Common myeloid progenitor, CD34-positive (primary cell): ENCODE results near the gene PRKACA.
"Not testable (repeated sequence)": the region's sequence is repeated elsewhere in the genome, so short reads cannot be mapped to it uniquely, and the experiment has no call there.

Source experiments
- CTCF ChIA-PET: fragments of 350-600 bp; sonication (Branson Sonifier 250); formaldehyde crosslinking; loops from one replicate; lab custom pipeline; 2021; ENCODE audit warnings: antibody characterized with exemption; lab: Charles Lee
- POLR2A ChIA-PET: fragments of 350-600 bp; sonication (Branson Sonifier 250); formaldehyde crosslinking; loops from one replicate; lab custom pipeline; 2021; ENCODE audit warnings: antibody characterized with exemption; lab: Charles Lee
- DNase-seq, 3 donors: peaks; one replicate each; pipeline versions ENCODE4 v3.0.0 to v3.0.0-alpha.2; 2013
- H3K27ac ChIP-seq, 2 experiments: 1 replicate in 1 of 2; 2 replicates in 1 of 2; pipeline ENCODE4 v1.7.0; 2013; ENCODE audit warnings: inconsistent platforms in 2 of 2, low read length in 2 of 2, mild to moderate bottlenecking in 2 of 2, low read depth in 1 of 2, moderate library complexity in 1 of 2; ENCODE audit not compliant: severe bottlenecking in 2 of 2, insufficient read depth in 1 of 2, poor library complexity in 1 of 2
- H3K27me3 ChIP-seq, 5 experiments: replicated peaks in 2 of 5; 1 replicate in 3 of 5; 2 replicates in 2 of 5; pipeline versions ENCODE4 v1.6.1 to v1.7.0; 2013; ENCODE audit warnings: low read length in 4 of 5, mild to moderate bottlenecking in 2 of 5, moderate library complexity in 2 of 5, inconsistent platforms in 1 of 5; ENCODE audit not compliant: insufficient read depth in 5 of 5, control insufficient read depth in 4 of 5
- H3K36me3 ChIP-seq, 4 experiments: 1 replicate in 2 of 4; 2 replicates in 2 of 4; pipeline versions ENCODE4 v1.6.1 to v1.7.0; 2013; ENCODE audit warnings: low read length in 3 of 4, control low read depth in 1 of 4, mild to moderate bottlenecking in 1 of 4; ENCODE audit not compliant: control insufficient read depth in 4 of 4, insufficient read depth in 4 of 4
- H3K4me1 ChIP-seq, 4 experiments: 1 replicate in 3 of 4; 2 replicates in 1 of 4; pipeline versions ENCODE4 v1.6.1 to v1.7.1; 2013; ENCODE audit warnings: low read length in 3 of 4, mild to moderate bottlenecking in 3 of 4, control low read depth in 1 of 4, inconsistent platforms in 1 of 4, moderate library complexity in 1 of 4; ENCODE audit not compliant: control insufficient read depth in 4 of 4, insufficient read depth in 4 of 4; ENCODE audit errors: control extremely low read depth in 1 of 4
- H3K4me3 ChIP-seq, 7 experiments: 1 replicate in 4 of 7; 2 replicates in 3 of 7; pipeline versions ENCODE4 v1.5.1 to v1.7.0; 2013; ENCODE audit warnings: mild to moderate bottlenecking in 7 of 7, low read length in 6 of 7, moderate library complexity in 6 of 7, inconsistent platforms in 2 of 7, low read depth in 2 of 7, control low read depth in 1 of 7; ENCODE audit not compliant: insufficient read depth in 4 of 7, control insufficient read depth in 1 of 7; ENCODE audit errors: extremely low read depth in 1 of 7
- H3K9me3 ChIP-seq, 5 experiments: 1 replicate in 4 of 5; 2 replicates in 1 of 5; pipeline versions ENCODE4 v1.6.1 to v1.7.1; 2013; ENCODE audit warnings: low read length in 4 of 5, mild to moderate bottlenecking in 2 of 5, inconsistent platforms in 1 of 5, low read depth in 1 of 5, moderate library complexity in 1 of 5; ENCODE audit not compliant: control insufficient read depth in 4 of 5, insufficient read depth in 2 of 5; ENCODE audit errors: control extremely low read depth in 1 of 5
- WGBS: methylation state at CpG from one replicate; pipeline ENCODE4 v1.1.5; 2013; ENCODE audit not compliant: insufficient coverage; 5-methylcytosine and 5-hydroxymethylcytosine counted together

The PRKACA gene

GRCh38 chr19:14053032-14053431 lies 64.5 kb downstream of the PRKACA start:
- no peaks in the 10 kb centered on the region for H3K9me3 ChIP-seq
- H3K4me1 ChIP-seq, result peaks cover 0 to 8% (median 5%) of the 10 kb centered on the region in 4 experiments
- no peak for DNase-seq
- H3K27ac ChIP-seq, result no peak overlapping the region
- WGBS, result 100% methylated on average over 3 of the region's 3 CpGs
- no peak overlapping the region for H3K4me3 ChIP-seq
- peaks cover 0 to 45% (median 30%) of the 10 kb centered on the region in 4 experiments for H3K36me3 ChIP-seq
- H3K27me3 ChIP-seq, result peaks cover 0 to 18% (median 0%) of the 10 kb centered on the region in 5 experiments
- CTCF ChIA-PET, result interaction anchor here (0.6 to 2.0 kb wide), 9 partner anchors 8 to 168 kb away, joined by 3 to 7 read pairs (median 4); no protein-coding TSS in a partner anchor
- POLR2A ChIA-PET, result interaction anchor here (0.6 kb wide), 1 partner anchor 59 kb away, joined by 4 read pairs; a partner anchor contains a TSS

GRCh38 chr19:14052470-14052869 lies 65.1 kb downstream of the PRKACA start:
- CTCF ChIA-PET, result interaction anchor here (0.6 to 1.6 kb wide), 7 partner anchors 9 to 167 kb away, joined by 3 to 7 read pairs (median 4); no protein-coding TSS in a partner anchor
- H3K36me3 ChIP-seq, result peaks cover 0 to 47% (median 31%) of the 10 kb centered on the region in 4 experiments
- 97% methylated on average over 3 of the region's 6 CpGs for WGBS

GRCh38 chr19:14051980-14052379 lies 65.6 kb downstream of the PRKACA start:
- CTCF ChIA-PET, result interaction anchor here (1.3 to 6.3 kb wide), 5 partner anchors 8 to 134 kb away, joined by 3 to 46 read pairs (median 7); partner anchors contain the start of gene PALM3
- Histone ChIP-seq H3K27ac (no peak overlapping the region), H3K27me3 (peaks cover 0 to 14% (median 0%) of the 10 kb centered on the region in 5 experiments), H3K9me3 (no peaks in the 10 kb centered on the region), H3K36me3 (peaks cover 0 to 47% (median 31%) of the 10 kb centered on the region in 4 experiments), H3K4me3 (no peak overlapping the region), H3K4me1 (peaks cover 0 to 3% (median 2%) of the 10 kb centered on the region in 4 experiments)
- WGBS, result 85% methylated on average over 3 of the region's 9 CpGs
- POLR2A ChIA-PET, result interaction anchor here (0.6 kb wide), 1 partner anchor 121 kb away, joined by 3 read pairs; no protein-coding TSS in a partner anchor
- no peak for DNase-seq

More at GRCh38 chr19:14052470-14052869, 65.1 kb downstream of the PRKACA start:
- no peak overlapping the region for H3K27ac ChIP-seq
- POLR2A ChIA-PET, result interaction anchor here (0.6 kb wide), 2 partner anchors 60 to 120 kb away, joined by 3 to 4 read pairs; a partner anchor contains a TSS
- DNase-seq, result no peak
- no peak overlapping the region for H3K4me3 ChIP-seq
- H3K4me1 ChIP-seq, result peaks cover 0 to 4% (median 2%) of the 10 kb centered on the region in 4 experiments
- peaks cover 0 to 14% (median 0%) of the 10 kb centered on the region in 5 experiments for H3K27me3 ChIP-seq
- H3K9me3 ChIP-seq, result no peaks in the 10 kb centered on the region

- ChIA-PET POLR2A (interaction anchor here (0.6 kb wide), 1 partner anchor 18 kb away, joined by 3 read pairs; no protein-coding TSS in a partner anchor), CTCF (interaction anchor here (0.6 to 6.3 kb wide), 6 partner anchors 8 to 158 kb away, joined by 3 to 46 read pairs (median 5); partner anchors contain the start of gene PALM3)
- peaks cover 0 to 52% (median 36%) of the 10 kb centered on the region in 4 experiments for H3K36me3 ChIP-seq
- H3K27ac ChIP-seq, DNase-seq, H3K4me1 ChIP-seq, H3K27me3 ChIP-seq, H3K4me3 ChIP-seq, H3K9me3 ChIP-seq: not testable (repeated sequence)
- 96% methylated on average over 8 of the region's 11 CpGs for WGBS
Measured at GRCh38 chr19:14050961-14051360, 66.6 kb downstream of the PRKACA start.

GRCh38 chr19:14050512-14050911 lies 67.0 kb downstream of the PRKACA start:
- Histone ChIP-seq H3K36me3 (peaks cover 0 to 54% (median 37%) of the 10 kb centered on the region in 4 experiments), H3K4me3 (no peak overlapping the region), H3K27me3 (peaks cover 0 to 4% (median 0%) of the 10 kb centered on the region in 5 experiments), H3K27ac (no peak overlapping the region), H3K4me1 (peaks cover 0 to 3% (median 3%) of the 10 kb centered on the region in 4 experiments), H3K9me3 (no peaks in the 10 kb centered on the region)
- WGBS, result no CpG with 5 or more reads among the region's 4 CpGs
- ChIA-PET CTCF (interaction anchor here (1.0 to 6.3 kb wide), 5 partner anchors 10 to 169 kb away, joined by 3 to 46 read pairs (median 5); partner anchors contain the start of gene PALM3), POLR2A (interaction anchor here (0.6 kb wide), 1 partner anchor 18 kb away, joined by 3 read pairs; no protein-coding TSS in a partner anchor)
- DNase-seq, result no peak

GRCh38 chr19:14048443-14049153 lies 69.0 kb downstream of the PRKACA start:
- POLR2A ChIA-PET, result no interaction called here
- H3K36me3 ChIP-seq, result peaks cover 0 to 59% (median 38%) of the 10 kb centered on the region in 4 experiments

More at GRCh38 chr19:14048443-14049153, 69.0 kb downstream of the PRKACA start:
- peaks cover 0 to 3% (median 1%) of the 10 kb centered on the region in 4 experiments for H3K4me1 ChIP-seq
- peak; percentile 64 to 79 (median 70) for DNase-seq
- CTCF ChIA-PET, result interaction anchor here (0.6 to 6.3 kb wide), 17 partner anchors 9 to 370 kb away, joined by 3 to 46 read pairs (median 4); partner anchors contain the start of genes DDX39A, IL27RA and PALM3
- H3K27ac ChIP-seq, result no peak overlapping the region
- no peak overlapping the region for H3K4me3 ChIP-seq
- WGBS, result 100% methylated on average over 2 of the region's 8 CpGs
- H3K27me3 ChIP-seq, result no peaks in the 10 kb centered on the region
- no peaks in the 10 kb centered on the region for H3K9me3 ChIP-seq
